ENCODE measurements around the gene SPOCK1.

- TF ChIP-seq CTCF (IDR thresholded peaks at IDR 0.05; ENCODE audit: low read depth, low read length, missing input control) (no peak), TAF1 (conservative IDR thresholded peaks at IDR 0.05) (no peak), RXRA (IDR thresholded peaks at IDR 0.05) (no peak), YY1 (IDR thresholded peaks at IDR 0.05) (no peak), FOXA1 (IDR thresholded peaks at IDR 0.05) (no peak), REST (IDR thresholded peaks at IDR 0.05) (no peak), MAX (IDR thresholded peaks at IDR 0.05) (no peak), JUND (IDR thresholded peaks at IDR 0.05) (no peak), RAD21 (IDR thresholded peaks at IDR 0.05) (no peak), NR2F2 (IDR thresholded peaks at IDR 0.05) (no peak), GABPA (IDR thresholded peaks at IDR 0.05 in 1 of 2, conservative IDR thresholded peaks at IDR 0.05 in 1 of 2) (no peak), EGR1 (IDR thresholded peaks at IDR 0.05; ENCODE audit: low read depth in 2 of 2) (no peak)
These were observed 427.6 kb downstream of the SPOCK1 start for GRCh38 chr5:137071526-137071925.
